Fibroblast of pulmonary artery (primary cell): ENCODE results near the gene NANS.

Source experiments
- DNase-seq: peaks from one replicate; pipeline ENCODE4 v3.0.0-alpha.2; 2010; ENCODE audit warnings: low read depth
- H3K4me3 ChIP-seq: replicated peaks from 2 replicates; pipeline ENCODE4 v1.5.1; 2011; ENCODE audit warnings: low read depth, mild to moderate bottlenecking, control low read depth, low read length, moderate library complexity
- TF ChIP-seq, protein P1 (sequence below): IDR thresholded peaks from 2 replicates; pipeline ENCODE4 v1.5.1; 2011; ENCODE audit warnings: mild to moderate bottlenecking, control low read depth, low read length, inconsistent platforms; ENCODE audit errors: missing control alignments

The NANS gene

DNA sequence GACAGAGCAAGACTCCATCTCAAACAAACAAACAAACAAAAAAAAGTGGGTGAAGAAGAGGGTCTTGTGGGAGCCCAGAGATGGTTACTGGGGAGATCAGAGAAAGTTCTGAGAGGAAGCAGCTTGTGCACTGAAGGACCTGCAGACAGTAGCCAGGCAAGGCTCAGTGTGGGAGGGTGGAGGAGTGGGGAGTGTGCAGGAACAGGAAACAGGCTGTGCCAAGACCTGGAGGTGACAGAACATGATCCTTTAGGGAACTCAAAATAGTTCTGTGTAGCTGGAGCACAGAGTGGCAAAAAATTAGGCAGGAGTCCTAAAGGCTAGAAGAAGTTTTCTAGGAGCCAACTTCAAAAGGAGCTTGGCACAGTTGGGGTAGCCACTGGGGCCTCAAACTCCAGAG, 19.2 kb upstream of the NANS start:
- peak; percentile 67 for DNase-seq
- H3K4me3 ChIP-seq = no peak overlapping the region
- TF ChIP-seq, protein P1, sequence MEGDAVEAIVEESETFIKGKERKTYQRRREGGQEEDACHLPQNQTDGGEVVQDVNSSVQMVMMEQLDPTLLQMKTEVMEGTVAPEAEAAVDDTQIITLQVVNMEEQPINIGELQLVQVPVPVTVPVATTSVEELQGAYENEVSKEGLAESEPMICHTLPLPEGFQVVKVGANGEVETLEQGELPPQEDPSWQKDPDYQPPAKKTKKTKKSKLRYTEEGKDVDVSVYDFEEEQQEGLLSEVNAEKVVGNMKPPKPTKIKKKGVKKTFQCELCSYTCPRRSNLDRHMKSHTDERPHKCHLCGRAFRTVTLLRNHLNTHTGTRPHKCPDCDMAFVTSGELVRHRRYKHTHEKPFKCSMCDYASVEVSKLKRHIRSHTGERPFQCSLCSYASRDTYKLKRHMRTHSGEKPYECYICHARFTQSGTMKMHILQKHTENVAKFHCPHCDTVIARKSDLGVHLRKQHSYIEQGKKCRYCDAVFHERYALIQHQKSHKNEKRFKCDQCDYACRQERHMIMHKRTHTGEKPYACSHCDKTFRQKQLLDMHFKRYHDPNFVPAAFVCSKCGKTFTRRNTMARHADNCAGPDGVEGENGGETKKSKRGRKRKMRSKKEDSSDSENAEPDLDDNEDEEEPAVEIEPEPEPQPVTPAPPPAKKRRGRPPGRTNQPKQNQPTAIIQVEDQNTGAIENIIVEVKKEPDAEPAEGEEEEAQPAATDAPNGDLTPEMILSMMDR = no peak

DNA sequence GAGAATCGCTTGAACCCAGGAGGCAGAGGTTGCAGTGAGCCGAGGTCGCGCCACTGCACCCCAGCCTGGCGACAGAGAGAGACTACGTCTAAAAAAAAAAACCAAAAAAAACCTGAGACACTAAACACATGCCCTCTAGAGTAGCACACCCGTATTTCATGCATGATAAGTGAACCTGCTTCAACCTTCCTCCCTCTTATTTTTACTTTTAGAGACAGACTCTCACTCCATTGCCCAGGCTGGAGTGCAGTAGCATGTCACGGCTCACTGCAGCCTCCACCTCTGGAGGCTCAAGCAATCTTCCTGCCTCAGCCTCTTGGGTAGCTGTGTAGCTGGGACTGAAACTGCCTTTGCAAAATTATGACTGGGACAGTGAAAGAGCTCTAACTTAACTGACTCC, 17.6 kb upstream of the NANS start:
- no peak overlapping the region for H3K4me3 ChIP-seq
- TF ChIP-seq, protein P1 = no peak
- DNase-seq = no peak

DNA sequence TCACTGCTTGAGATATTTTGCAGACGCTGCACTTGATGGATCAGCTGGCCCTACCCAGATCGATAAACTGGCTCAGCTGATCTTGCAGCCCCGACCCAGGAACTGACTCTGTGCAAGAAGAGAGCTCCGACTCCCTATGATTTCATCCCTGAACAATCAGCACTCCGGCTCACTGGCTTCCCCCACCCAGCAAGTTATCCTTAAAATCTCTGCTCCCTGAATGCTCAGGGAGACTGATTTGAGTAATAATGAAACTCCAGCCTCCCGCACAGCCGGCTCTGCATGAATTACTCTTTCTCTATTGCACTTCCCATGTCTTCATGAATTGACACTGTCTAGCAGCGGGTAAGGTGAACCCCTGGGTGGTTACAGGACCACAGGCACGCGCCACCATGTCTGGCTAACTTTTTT, 16.9 kb upstream of the NANS start:
- DNase-seq = no peak
- H3K4me3 ChIP-seq = no peak overlapping the region
- TF ChIP-seq, protein P1 = no peak

DNA sequence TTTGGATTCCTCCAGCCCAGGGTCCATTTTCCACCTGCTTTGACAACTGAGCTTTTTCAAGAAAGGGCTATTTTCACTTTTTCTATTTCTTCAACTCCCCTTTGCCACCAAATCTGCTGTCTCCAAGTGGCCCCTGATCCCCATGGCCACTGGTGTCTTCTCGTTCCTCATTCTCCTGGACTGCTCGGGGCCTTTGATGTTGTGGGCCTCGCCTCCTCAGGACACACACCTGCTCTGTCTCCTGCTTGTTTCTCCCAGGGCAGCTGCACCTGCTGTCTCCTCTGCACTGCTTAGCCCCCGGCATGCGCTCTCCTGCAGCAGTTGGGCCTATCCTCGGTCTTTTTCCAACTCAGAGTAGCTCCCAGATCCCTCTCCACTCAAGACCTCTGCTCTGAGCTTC, 16.3 kb upstream of the NANS start:
- no peak for DNase-seq
- H3K4me3 ChIP-seq = no peak overlapping the region
- TF ChIP-seq, protein P1 = no peak

DNA sequence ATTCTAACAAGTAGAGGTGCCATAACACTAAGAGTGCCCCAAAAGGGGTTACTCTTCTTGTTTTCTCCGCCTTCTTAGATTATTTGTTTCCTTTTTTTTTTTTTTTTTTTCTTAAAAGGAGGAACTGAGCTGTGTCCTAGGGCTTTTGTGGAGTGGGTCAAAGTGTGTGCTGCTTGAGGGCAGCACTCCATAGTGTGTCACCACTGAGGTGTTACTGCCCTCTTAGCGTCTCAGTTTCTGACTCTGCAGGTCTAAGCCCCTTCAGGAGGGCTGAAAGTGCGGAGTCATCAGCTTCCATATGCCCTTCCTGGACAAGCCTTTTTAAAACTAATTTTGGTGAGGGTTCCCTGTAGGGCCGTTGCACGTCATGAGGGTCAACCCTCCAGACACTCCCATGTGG, 12.6 kb upstream of the NANS start:
- no peak overlapping the region for H3K4me3 ChIP-seq
- DNase-seq = no peak
- TF ChIP-seq, protein P1 = no peak

DNA sequence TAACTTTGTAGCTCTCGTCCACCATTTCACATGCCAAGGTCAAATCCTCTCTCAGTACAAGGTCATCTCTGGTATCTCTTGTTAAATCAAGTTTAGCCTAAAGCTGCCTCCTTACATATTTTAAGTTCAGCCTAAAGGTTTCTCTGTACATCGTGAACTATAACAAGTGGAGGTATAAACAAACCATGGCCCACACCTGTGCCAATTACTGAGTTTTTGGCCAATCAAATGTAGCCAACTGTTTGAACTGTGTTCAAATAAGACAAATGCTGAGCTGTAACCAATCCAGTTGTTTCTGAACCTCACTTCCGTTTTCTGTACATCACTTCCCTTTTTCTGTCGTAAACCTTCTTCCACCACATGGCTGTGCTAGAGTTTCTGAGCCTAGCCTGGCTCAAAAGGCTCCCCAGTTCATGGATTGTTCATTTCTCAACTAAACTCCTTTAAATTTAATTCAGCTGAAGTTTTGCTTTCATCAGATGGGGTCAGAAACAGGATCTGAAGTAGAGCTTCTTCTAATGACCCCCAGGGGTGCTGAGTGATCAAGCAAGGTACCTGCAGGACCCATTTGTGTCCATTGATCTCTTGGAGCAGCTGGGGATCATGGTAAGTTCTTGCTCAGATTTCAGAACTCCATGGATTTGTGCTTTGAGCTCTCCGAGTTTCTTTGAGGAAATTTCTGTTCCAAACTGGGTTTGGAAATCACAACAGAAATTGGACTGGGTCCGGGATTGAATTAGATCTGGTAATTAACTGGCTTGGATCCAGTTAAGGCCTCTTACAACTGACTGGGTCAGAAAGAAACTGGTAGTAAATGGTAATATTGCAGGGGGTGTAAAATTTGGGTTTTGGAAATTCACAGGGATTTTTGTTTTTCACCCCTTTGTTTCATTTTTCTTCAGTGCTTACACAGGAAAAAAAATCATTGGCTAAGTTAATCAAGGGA, 11.0 kb upstream of the NANS start:
- peak overlapping the region; percentile 10 for H3K4me3 ChIP-seq
- TF ChIP-seq, protein P1 = no peak
- DNase-seq = no peak

DNA sequence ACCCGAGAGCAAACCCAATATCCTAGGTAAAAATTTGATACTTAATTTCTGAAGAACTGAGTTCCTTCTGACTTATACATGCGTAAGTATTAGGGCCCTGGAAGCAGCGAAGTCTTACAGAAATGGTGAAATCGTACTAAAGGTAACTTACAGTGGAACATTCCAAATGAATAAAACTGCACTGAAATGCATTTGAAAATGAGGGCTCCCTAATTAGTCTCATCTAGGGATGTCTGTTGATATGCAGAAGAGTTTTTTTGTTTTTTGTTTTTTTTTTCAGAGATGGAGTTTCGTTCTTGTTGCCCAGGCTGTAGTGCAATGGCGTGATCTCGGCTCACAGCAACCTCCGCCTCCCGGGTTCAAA, 10.4 kb upstream of the NANS start:
- H3K4me3 ChIP-seq = no peak overlapping the region

More for the DNA sequence above, 10.4 kb upstream of the NANS start:
- TF ChIP-seq, protein P1 = no peak
- DNase-seq = no peak
